ENCODE data around the gene AAGAB. TPM values are rescaled to one million over a fixed set of nuclear protein-coding genes. Genes with fewer than 3 reads are reported as not detected.

Gene AAGAB
- total and polyA plus RNA-seq, 2 donors (not counting 1 experiment from before 2014, with no cell fraction given): 9.4 to 25.0 TPM

- no peaks in the 10 kb centered on the region for H3K79me2 ChIP-seq (ENCODE audit: control insufficient read depth, insufficient read depth, low read length)
- WGBS (ENCODE audit: insufficient coverage): no CpG with 5 or more reads among the region's 2 CpGs
- ATAC-seq (ENCODE audit: low read depth) (no peak), DNase-seq (no peak)
- Mint-ChIP-seq H3K4me1 (no peaks in the 10 kb centered on the region), H3K9me3 (ENCODE audit: insufficient read depth) (no peaks in the 10 kb centered on the region), H3K27ac (no peak overlapping the region), H3K27me3 (no peaks in the 10 kb centered on the region), H3K4me3 (no peak overlapping the region)
- H3K4me2 ChIP-seq (replicated peaks; ENCODE audit: low read depth, low read length, poor library complexity, severe bottlenecking): no peak overlapping the region
- ChIA-PET CTCF (interaction anchor here (0.6 kb wide), 1 partner anchor 13 kb away, joined by 3 read pairs; no protein-coding TSS in a partner anchor), POLR2A (no interaction called here)
- TF ChIP-seq EZH2 (IDR thresholded peaks at IDR 0.05; ENCODE audit: borderline replicate concordance, insufficient read depth, low read depth, low read length, poor library complexity, severe bottlenecking) (no peak), CTCF (IDR thresholded peaks at IDR 0.05) (no peak)
- no peak overlapping the region for H3K27ac ChIP-seq (ENCODE audit: low read length in 2 of 2)
- intact Hi-C loops (cut with micrococcal nuclease): loop anchor here (10.0 kb wide), 1 partner anchor 264 kb away; no protein-coding TSS in a partner anchor
- peaks cover 0 to 27% of the 10 kb centered on the region in 2 experiments for H3K36me3 ChIP-seq (replicated peaks in 1 of 2; ENCODE audit: control extremely low read depth in 1 of 2, control insufficient read depth in 1 of 2, extremely low read depth in 1 of 2, insufficient read depth in 2 of 2, low read length in 1 of 2)
- no peak overlapping the region for H3K9ac ChIP-seq (ENCODE audit: low read length)
- no peaks in the 10 kb centered on the region for H3K4me1 ChIP-seq (ENCODE audit: control insufficient read depth in 2 of 2, insufficient read depth in 2 of 2, low read length in 2 of 2)
- no peak overlapping the region for H3K4me3 ChIP-seq (ENCODE audit: control extremely low read depth in 1 of 5, extremely low read depth in 1 of 5, insufficient read depth in 1 of 5, low read depth in 2 of 5, low read length in 4 of 5)
- H4K20me1 ChIP-seq (ENCODE audit: control insufficient read depth, insufficient read depth, low read length, poor library complexity, severe bottlenecking): no peaks in the 10 kb centered on the region
- H3K9me3 ChIP-seq (ENCODE audit: control extremely low read depth in 1 of 3, control insufficient read depth in 2 of 3, insufficient read depth in 1 of 3, low read length in 2 of 3): no peaks in the 10 kb centered on the region
- no peaks in the 10 kb centered on the region for H3K27me3 ChIP-seq (replicated peaks in 1 of 4; ENCODE audit: control extremely low read depth in 1 of 4, control insufficient read depth in 3 of 4, insufficient read depth in 4 of 4, low read length in 3 of 4)
- H2AFZ ChIP-seq (ENCODE audit: insufficient read depth, low read depth, low read length, poor library complexity, severe bottlenecking): no peak overlapping the region
Measured at GRCh38 chr15:67208396-67208795, 46.1 kb downstream of the AAGAB start.

- WGBS (ENCODE audit: insufficient coverage): 100% methylated on average over 2 of the region's 3 CpGs
- H3K79me2 ChIP-seq (ENCODE audit: control insufficient read depth, insufficient read depth, low read length): no peaks in the 10 kb centered on the region
- peaks cover 0 to 33% of the 10 kb centered on the region in 2 experiments for H3K36me3 ChIP-seq (replicated peaks in 1 of 2; ENCODE audit: control extremely low read depth in 1 of 2, control insufficient read depth in 1 of 2, extremely low read depth in 1 of 2, insufficient read depth in 2 of 2, low read length in 1 of 2)
- CTCF ChIA-PET: interaction anchor here (0.6 kb wide), 2 partner anchors 14 to 261 kb away, joined by 3 read pairs; no protein-coding TSS in a partner anchor
- no peak overlapping the region for H3K27ac Mint-ChIP-seq
- no peak for ATAC-seq (ENCODE audit: low read depth)
- no peaks in the 10 kb centered on the region for H3K27me3 Mint-ChIP-seq
- H3K4me1 Mint-ChIP-seq: no peaks in the 10 kb centered on the region
- H4K20me1 ChIP-seq (ENCODE audit: control insufficient read depth, insufficient read depth, low read length, poor library complexity, severe bottlenecking): no peaks in the 10 kb centered on the region
- no peak overlapping the region for H3K4me3 ChIP-seq (ENCODE audit: control extremely low read depth in 1 of 5, extremely low read depth in 1 of 5, insufficient read depth in 1 of 5, low read depth in 2 of 5, low read length in 4 of 5)
- H3K9me3 ChIP-seq (ENCODE audit: control extremely low read depth in 1 of 3, control insufficient read depth in 2 of 3, insufficient read depth in 1 of 3, low read length in 2 of 3): no peaks in the 10 kb centered on the region
- H3K4me1 ChIP-seq (ENCODE audit: control insufficient read depth in 2 of 2, insufficient read depth in 2 of 2, low read length in 2 of 2): no peaks in the 10 kb centered on the region
- no peak overlapping the region for H3K4me3 Mint-ChIP-seq
- H3K27ac ChIP-seq (ENCODE audit: low read length in 2 of 2): no peak overlapping the region
- no peak overlapping the region for H3K9ac ChIP-seq (ENCODE audit: low read length)
- no peak for DNase-seq
- POLR2A ChIA-PET: no interaction called here
- H2AFZ ChIP-seq (ENCODE audit: insufficient read depth, low read depth, low read length, poor library complexity, severe bottlenecking): no peak overlapping the region
- no peaks in the 10 kb centered on the region for H3K27me3 ChIP-seq (replicated peaks in 1 of 4; ENCODE audit: control extremely low read depth in 1 of 4, control insufficient read depth in 3 of 4, insufficient read depth in 4 of 4, low read length in 3 of 4)
- no peak for TF ChIP-seq CTCF (IDR thresholded peaks at IDR 0.05)
- TF ChIP-seq EZH2 (IDR thresholded peaks at IDR 0.05; ENCODE audit: borderline replicate concordance, insufficient read depth, low read depth, low read length, poor library complexity, severe bottlenecking): no peak
- no peak overlapping the region for H3K4me2 ChIP-seq (replicated peaks; ENCODE audit: low read depth, low read length, poor library complexity, severe bottlenecking)
- intact Hi-C loops (cut with micrococcal nuclease): loop anchor here (10.0 kb wide), 1 partner anchor 263 kb away; no protein-coding TSS in a partner anchor
- H3K9me3 Mint-ChIP-seq (ENCODE audit: insufficient read depth): no peaks in the 10 kb centered on the region
Measured at GRCh38 chr15:67207555-67208207, 46.8 kb downstream of the AAGAB start.

Data from B cell (primary cell).